SK-N-SH (cell line): Measurements from ENCODE around the gene YARS1. TPM values are rescaled to one million over a fixed set of nuclear protein-coding genes. Genes with fewer than 3 reads are reported as not detected.

ENCODE experiments used
- CTCF ChIA-PET: fragments of 300-600, 350-600 bp; formaldehyde crosslinking; extraction: SDS; loops from one replicate; lab custom pipeline; 2021; lab: Yijun Ruan, JAX
- POLR2A ChIA-PET: fragments of 350-600 bp; sonication (Branson Sonifier 250); formaldehyde crosslinking; extraction: SDS; loops from one replicate; lab custom pipeline; 2020; ENCODE audit warnings: antibody characterized with exemption, inconsistent platforms; lab: Yijun Ruan, JAX
- DNase-seq: peaks from one replicate; pipeline ENCODE4 v3.0.0; 2012
- H2AFZ ChIP-seq: fragments of 200-600 bp; sonication (generic); 2 replicates; pipeline ENCODE4 v1.8.1; 2016; ENCODE audit warnings: antibody characterized with exemption, mild to moderate bottlenecking, low read depth
- H3F3A ChIP-seq: fragments of 200-600 bp; sonication (generic); replicated peaks from 2 replicates; pipeline ENCODE3; 2016; ENCODE audit warnings: antibody characterized with exemption, mild to moderate bottlenecking; ENCODE audit not compliant: insufficient read depth
- H3K27ac ChIP-seq, 2 experiments: fragments of 200-500 bp in 1 of 2; fragments of 200-600 bp in 1 of 2; sonication (Bioruptor generic) in 1 of 2; sonication (generic), shearing (Covaris generic) in 1 of 2; 2 replicates each; pipeline versions ENCODE4 v1.5.1 to v1.6.1; 2014 to 2016; ENCODE audit warnings: low read depth in 2 of 2, inconsistent platforms in 1 of 2, low read length in 1 of 2, mild to moderate bottlenecking in 1 of 2, mixed read lengths in 1 of 2
- H3K27me3 ChIP-seq: fragments of 200-600 bp; sonication (generic), shearing (Covaris generic); 2 replicates; pipeline ENCODE4 v1.6.1; 2016; ENCODE audit warnings: mixed run types; ENCODE audit not compliant: insufficient read depth
- H3K36me3 ChIP-seq, 2 experiments: fragments of 200-500 bp in 1 of 2; fragments of 200-600 bp in 1 of 2; sonication (Bioruptor generic) in 1 of 2; sonication (generic) in 1 of 2; replicated peaks in 1 of 2; 2 replicates each; pipeline versions ENCODE3 to v1.5.1; 2014 to 2016; ENCODE audit warnings: low read length in 1 of 2, mild to moderate bottlenecking in 1 of 2; ENCODE audit not compliant: insufficient read depth in 2 of 2, control insufficient read depth in 1 of 2
- H3K4me1 ChIP-seq, 2 experiments: fragments of 200-500 bp in 1 of 2; fragments of 200-600 bp in 1 of 2; sonication (Bioruptor generic) in 1 of 2; sonication (generic), shearing (Covaris generic) in 1 of 2; 2 replicates each; pipeline versions ENCODE4 v1.5.1 to v1.6.1; 2014 to 2016; ENCODE audit warnings: low read depth in 1 of 2, low read length in 1 of 2, mixed run types in 1 of 2; ENCODE audit not compliant: insufficient read depth in 2 of 2, control insufficient read depth in 1 of 2
- H3K4me2 ChIP-seq: fragments of 200-600 bp; sonication (generic), shearing (Covaris generic); 2 replicates; pipeline ENCODE4 v1.6.1; 2017; ENCODE audit warnings: mixed run types
- H3K4me3 ChIP-seq, 2 experiments: fragments of 200-500 bp in 1 of 2; fragments of 200-600 bp in 1 of 2; sonication (Bioruptor generic) in 1 of 2; sonication (generic), shearing (Covaris generic) in 1 of 2; 2 replicates each; pipeline versions ENCODE4 v1.5.1 to v1.8.1; 2014 to 2016; ENCODE audit warnings: low read depth in 2 of 2, inconsistent platforms in 1 of 2, low read length in 1 of 2, mild to moderate bottlenecking in 1 of 2, mixed read lengths in 1 of 2, moderate library complexity in 1 of 2
- H3K79me2 ChIP-seq: fragments of 200-600 bp; sonication (generic); 2 replicates; pipeline ENCODE4 v1.8.1; 2017; ENCODE audit warnings: mild to moderate bottlenecking; ENCODE audit not compliant: insufficient read depth
- H3K9ac ChIP-seq: fragments of 200-600 bp; sonication (generic); 2 replicates; pipeline ENCODE4 v1.6.1; 2017; ENCODE audit warnings: mixed run types
- H3K9me2 ChIP-seq: fragments of 200-600 bp; sonication (generic); 2 replicates; pipeline ENCODE4 v1.6.1; 2017; ENCODE audit warnings: mixed run types
- H3K9me3 ChIP-seq: fragments of 200-600 bp; sonication (generic); 2 replicates; pipeline ENCODE4 v1.6.1; 2017; ENCODE audit warnings: mixed run types, mild to moderate bottlenecking, moderate library complexity
- H4K20me1 ChIP-seq: fragments of 200-600 bp; sonication (generic); 2 replicates; pipeline ENCODE4 v1.6.1; 2017; ENCODE audit warnings: mild to moderate bottlenecking, mixed run types; ENCODE audit not compliant: insufficient read depth
- CHD2 ChIP-seq: fragments of 150-350 bp; IDR thresholded peaks from 2 replicates; pipeline ENCODE4 v1.6.1; 2018; ENCODE audit warnings: low read length; ENCODE audit not compliant: partially characterized antibody
- FOSL2 ChIP-seq: IDR thresholded peaks from 2 replicates; pipeline ENCODE4 v1.4.0; 2012; ENCODE audit warnings: low read depth, mild to moderate bottlenecking, moderate library complexity, borderline replicate concordance
- FOXM1 ChIP-seq: IDR thresholded peaks from 2 replicates; pipeline ENCODE4 v1.4.0; 2012; ENCODE audit warnings: low read depth, mild to moderate bottlenecking
- GABPA ChIP-seq: IDR thresholded peaks from 2 replicates; pipeline ENCODE4 v1.4.0; 2012; ENCODE audit warnings: low read depth, mild to moderate bottlenecking
- GATA2 ChIP-seq: sonication (generic); formaldehyde crosslinking; IDR thresholded peaks from 2 replicates; pipeline ENCODE4 v1.5.0; 2020; ENCODE audit warnings: mild to moderate bottlenecking, missing genetic modification reagents
- MAX ChIP-seq: IDR thresholded peaks from 2 replicates; pipeline ENCODE4 v1.4.0; 2012; ENCODE audit warnings: low read depth
- MEF2A ChIP-seq: IDR thresholded peaks from 2 replicates; pipeline ENCODE4 v1.4.0; 2012; ENCODE audit warnings: low read depth, borderline replicate concordance
- NRF1 ChIP-seq: IDR thresholded peaks from 2 replicates; pipeline ENCODE4 v1.6.1; 2012; ENCODE audit warnings: low read depth, mild to moderate bottlenecking, low read length
- PBX3 ChIP-seq: IDR thresholded peaks from 2 replicates; pipeline ENCODE4; 2012
- RCOR1 ChIP-seq: fragments of 150-350 bp; IDR thresholded peaks from 2 replicates; pipeline ENCODE4 v1.6.1; 2017; ENCODE audit warnings: antibody characterized with exemption, low read length
- RFX5 ChIP-seq: IDR thresholded peaks from 2 replicates; pipeline ENCODE4 v1.6.1; 2012; ENCODE audit warnings: mild to moderate bottlenecking, improper control_type of control experiment, low read length
- SIN3A ChIP-seq: IDR thresholded peaks from 2 replicates; pipeline ENCODE4 v1.6.1; 2012; ENCODE audit warnings: low read depth, mild to moderate bottlenecking, low read length, moderate library complexity, borderline replicate concordance
- TAF1 ChIP-seq: IDR thresholded peaks from 2 replicates; pipeline ENCODE4 v1.6.1; 2012; ENCODE audit warnings: low read depth, mild to moderate bottlenecking, low read length, moderate library complexity, borderline replicate concordance
- YY1 ChIP-seq: IDR thresholded peaks from 2 replicates; pipeline ENCODE4 v1.4.0; 2012; ENCODE audit warnings: low read depth, mild to moderate bottlenecking
- ZBTB33 ChIP-seq: IDR thresholded peaks from 2 replicates; pipeline ENCODE4 v1.4.0; 2012; ENCODE audit warnings: low read depth, borderline replicate concordance
- WGBS: methylation state at CpG from one replicate; pipeline ENCODE4 v1.1.6; 2017; ENCODE audit warnings: low lambda C conversion rate; 5-methylcytosine and 5-hydroxymethylcytosine counted together
- polyA plus RNA-seq, 3 experiments: library from polyadenylated mRNA; depleted of rRNA; stranded (reverse); fragments of >200 nt; gene quantifications; 2 replicates each; pipeline ENCODE4 v1.2.3, GENCODE V29; 2012
- TF ChIP-seq, protein P1 (sequence below): IDR thresholded peaks from 2 replicates; pipeline ENCODE4 v1.4.0; 2012; ENCODE audit warnings: low read depth, borderline replicate concordance

YARS1 gene
- polyA plus RNA-seq, 1 of the 3 experiments (the other 2 are of a cell fraction), result 46.3 TPM

GRCh38 chr1:32858791-32859190 lies 41.6 kb upstream of the YARS1 start:
- Histone ChIP-seq H3K9me3 (no peaks in the 10 kb centered on the region), H3K9me2 (no peaks in the 10 kb centered on the region), H3K79me2 (no peaks in the 10 kb centered on the region), H3K27ac (no peak overlapping the region), H3K27me3 (no peaks in the 10 kb centered on the region), H4K20me1 (no peaks in the 10 kb centered on the region), H3K4me1 (no peaks in the 10 kb centered on the region), H3K9ac (no peak overlapping the region), H3K36me3 (peaks cover 31 to 72% of the 10 kb centered on the region in 2 experiments), H3F3A (no peaks in the 10 kb centered on the region), H3K4me2 (no peak overlapping the region), H2AFZ (no peak overlapping the region), H3K4me3 (no peak overlapping the region)
- DNase-seq, result no peak
- TF ChIP-seq GABPA, result no peak
- WGBS, result over 99% methylated on average over 7 of the region's 7 CpGs
- CTCF ChIA-PET, result interaction anchor here (1.3 to 2.1 kb wide), 4 partner anchors 13 to 147 kb away, joined by 3 to 5 read pairs (median 4); no protein-coding TSS in a partner anchor
- POLR2A ChIA-PET, result no interaction called here

- Histone ChIP-seq H3K4me3 (no peak overlapping the region), H3F3A (no peaks in the 10 kb centered on the region)
- TF ChIP-seq PBX3 (no peak), SIN3A (no peak), TAF1 (no peak), ZBTB33 (no peak), NRF1 (no peak), GATA2 (CRISPR knock-in tag) (no peak), FOSL2 (no peak), YY1 (no peak), FOXM1 (no peak), RCOR1 (no peak), CHD2 (no peak), RFX5 (no peak), MEF2A (no peak), MAX (no peak)
- TF ChIP-seq, protein P1, sequence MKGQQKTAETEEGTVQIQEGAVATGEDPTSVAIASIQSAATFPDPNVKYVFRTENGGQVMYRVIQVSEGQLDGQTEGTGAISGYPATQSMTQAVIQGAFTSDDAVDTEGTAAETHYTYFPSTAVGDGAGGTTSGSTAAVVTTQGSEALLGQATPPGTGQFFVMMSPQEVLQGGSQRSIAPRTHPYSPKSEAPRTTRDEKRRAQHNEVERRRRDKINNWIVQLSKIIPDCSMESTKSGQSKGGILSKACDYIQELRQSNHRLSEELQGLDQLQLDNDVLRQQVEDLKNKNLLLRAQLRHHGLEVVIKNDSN, result no peak
- TF ChIP-seq, all 33 proteins: peak for 0
- no peaks in the 10 kb centered on the region for H3K27me3 ChIP-seq
- H3K79me2 ChIP-seq, result no peaks in the 10 kb centered on the region
- H3K36me3 ChIP-seq, result peaks cover 33 to 70% of the 10 kb centered on the region in 2 experiments
- H4K20me1 ChIP-seq, result no peaks in the 10 kb centered on the region
- 96% methylated on average over 2 of the region's 2 CpGs for WGBS
- no peaks in the 10 kb centered on the region for H3K4me1 ChIP-seq
- no peak for DNase-seq
- H3K9ac ChIP-seq, result no peak overlapping the region
- no peaks in the 10 kb centered on the region for H3K9me2 ChIP-seq
- H3K4me2 ChIP-seq, result no peak overlapping the region
- POLR2A ChIA-PET, result no interaction called here
- CTCF ChIA-PET, result interaction anchor here (1.2 to 1.4 kb wide), 3 partner anchors 9 to 146 kb away, joined by 3 to 4 read pairs (median 4); no protein-coding TSS in a partner anchor
- H3K27ac ChIP-seq, result no peak overlapping the region
- H3K9me3 ChIP-seq, result no peaks in the 10 kb centered on the region
- H2AFZ ChIP-seq, result no peak overlapping the region
These were observed 41.0 kb upstream of the YARS1 start for GRCh38 chr1:32858136-32858535.
